Lower lobe of right lung (tissue), 2 donors: ENCODE measurements around the gene SLCO1B1. TPM values are rescaled to one million over a fixed set of nuclear protein-coding genes. Genes with fewer than 3 reads are reported as not detected.

Experiments used
- ATAC-seq, 2 donors: fragments of 200-7000 bp; cut with Tn5 transposase; one replicate each; pipeline ENCODE4 v1.9.1; 2020 to 2022; ENCODE audit warnings: mild to moderate bottlenecking in 2 of 2, moderate library complexity in 2 of 2
- DNase-seq: peaks from one replicate; pipeline ENCODE4 v3.0.0-alpha.2; 2020
- H3K27ac ChIP-seq: fragments of 200-600 bp; one replicate; pipeline ENCODE4 v1.8.0; 2022
- H3K27me3 ChIP-seq: fragments of 200-600 bp; one replicate; pipeline ENCODE4 v1.8.0; 2022; ENCODE audit warnings: low read depth
- H3K36me3 ChIP-seq: fragments of 200-600 bp; one replicate; pipeline ENCODE4 v1.8.0; 2022; ENCODE audit warnings: mild to moderate bottlenecking
- H3K4me1 ChIP-seq: fragments of 200-600 bp; one replicate; pipeline ENCODE4 v1.8.0; 2022
- H3K4me3 ChIP-seq: fragments of 200-600 bp; one replicate; pipeline ENCODE4 v1.8.0; 2022; ENCODE audit warnings: mild to moderate bottlenecking
- H3K9me3 ChIP-seq: fragments of 200-600 bp; one replicate; pipeline ENCODE4 v1.8.0; 2022
- intact Hi-C: fragments of 100-400 bp; cut with DNase I; formaldehyde crosslinking; loops from one replicate; pipeline ENCODE4 v1.11.0; 2022
- total RNA-seq: library from RNA; stranded (reverse); fragmentation: NEBNext Ultra II Directional; extraction: Animal tissue kit (Norgen Biotek cat#: 25700); gene quantifications from one replicate; pipeline ENCODE4 v1.2.1, GENCODE V29; 2021
- TF ChIP-seq, protein P1 (sequence below): fragments of 200-600 bp; IDR thresholded peaks from one replicate; pipeline ENCODE4 v1.8.0; 2022; ENCODE audit warnings: antibody characterized with exemption, mild to moderate bottlenecking
- donor health status: DM: no; HTN: yes; CAD: no; lungs with severe emphysema.

SLCO1B1 gene
- total RNA-seq, 1 donor from 2014 or later, result not detected

- Histone ChIP-seq H3K4me3 (no peak overlapping the region), H3K36me3 (no peaks in the 10 kb centered on the region), H3K27me3 (no peaks in the 10 kb centered on the region), H3K4me1 (no peaks in the 10 kb centered on the region), H3K9me3 (no peaks in the 10 kb centered on the region), H3K27ac (no peak overlapping the region)
- ATAC-seq (no peak), DNase-seq (no peak)
- intact Hi-C loops, result no loop called here
- TF ChIP-seq, protein P1, sequence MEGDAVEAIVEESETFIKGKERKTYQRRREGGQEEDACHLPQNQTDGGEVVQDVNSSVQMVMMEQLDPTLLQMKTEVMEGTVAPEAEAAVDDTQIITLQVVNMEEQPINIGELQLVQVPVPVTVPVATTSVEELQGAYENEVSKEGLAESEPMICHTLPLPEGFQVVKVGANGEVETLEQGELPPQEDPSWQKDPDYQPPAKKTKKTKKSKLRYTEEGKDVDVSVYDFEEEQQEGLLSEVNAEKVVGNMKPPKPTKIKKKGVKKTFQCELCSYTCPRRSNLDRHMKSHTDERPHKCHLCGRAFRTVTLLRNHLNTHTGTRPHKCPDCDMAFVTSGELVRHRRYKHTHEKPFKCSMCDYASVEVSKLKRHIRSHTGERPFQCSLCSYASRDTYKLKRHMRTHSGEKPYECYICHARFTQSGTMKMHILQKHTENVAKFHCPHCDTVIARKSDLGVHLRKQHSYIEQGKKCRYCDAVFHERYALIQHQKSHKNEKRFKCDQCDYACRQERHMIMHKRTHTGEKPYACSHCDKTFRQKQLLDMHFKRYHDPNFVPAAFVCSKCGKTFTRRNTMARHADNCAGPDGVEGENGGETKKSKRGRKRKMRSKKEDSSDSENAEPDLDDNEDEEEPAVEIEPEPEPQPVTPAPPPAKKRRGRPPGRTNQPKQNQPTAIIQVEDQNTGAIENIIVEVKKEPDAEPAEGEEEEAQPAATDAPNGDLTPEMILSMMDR, result no peak
Measured at GRCh38 chr12:21151184-21151583, 20.2 kb downstream of the SLCO1B1 start.

DNA sequence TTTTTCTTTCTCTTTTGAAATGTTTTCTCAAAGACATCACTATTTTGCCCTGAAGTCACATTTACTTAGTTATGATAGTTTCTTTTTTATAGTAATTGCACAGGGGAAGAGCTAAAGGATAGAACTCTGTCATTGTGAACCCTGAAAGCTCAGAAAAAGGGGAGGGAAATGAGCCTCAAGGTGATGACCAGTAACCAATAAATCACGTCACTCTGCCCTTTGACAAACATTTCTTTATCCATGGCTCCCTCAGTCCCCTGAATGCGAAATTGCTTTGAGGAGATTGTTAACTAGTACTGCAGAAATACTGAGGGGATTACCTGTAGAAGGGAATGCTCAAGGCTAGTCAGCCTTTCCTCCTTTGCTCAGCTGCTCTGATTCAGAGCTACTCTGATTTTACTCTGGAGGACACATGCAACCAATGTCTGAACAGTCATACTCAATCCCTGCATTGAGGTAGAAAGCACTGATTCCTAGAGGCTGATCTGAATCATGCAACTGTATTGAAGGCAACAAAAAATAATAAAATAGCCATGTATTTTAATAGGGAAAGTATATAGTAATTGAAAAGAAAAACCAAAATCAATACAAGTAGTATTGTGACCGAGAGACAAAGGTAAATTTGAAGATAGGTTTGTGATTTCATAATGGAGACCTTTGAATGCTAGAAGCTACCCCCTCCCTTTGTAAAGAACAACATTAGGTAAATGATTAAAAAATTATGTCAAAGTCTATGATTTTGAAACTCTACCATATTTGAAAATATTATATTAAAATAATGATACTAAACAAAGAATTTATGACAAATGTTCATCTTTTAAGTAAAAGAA lies 24.7 kb downstream of the SLCO1B1 start:
- ATAC-seq (no peak), DNase-seq (no peak)
- Histone ChIP-seq H3K9me3 (no peaks in the 10 kb centered on the region), H3K27me3 (no peaks in the 10 kb centered on the region), H3K36me3 (no peaks in the 10 kb centered on the region), H3K4me3 (no peak overlapping the region), H3K4me1 (no peaks in the 10 kb centered on the region), H3K27ac (no peak overlapping the region)
- intact Hi-C loops, result no loop called here
- TF ChIP-seq, protein P1, result no peak

GRCh38 chr12:21165048-21165447 lies 34.1 kb downstream of the SLCO1B1 start:
- ATAC-seq (no peak), DNase-seq (no peak)
- Histone ChIP-seq H3K4me1 (no peaks in the 10 kb centered on the region), H3K9me3 (no peaks in the 10 kb centered on the region), H3K27me3 (no peaks in the 10 kb centered on the region), H3K4me3 (no peak overlapping the region), H3K27ac (no peak overlapping the region), H3K36me3 (no peaks in the 10 kb centered on the region)
- intact Hi-C loops, result no loop called here
- TF ChIP-seq, protein P1, result no peak

DNA sequence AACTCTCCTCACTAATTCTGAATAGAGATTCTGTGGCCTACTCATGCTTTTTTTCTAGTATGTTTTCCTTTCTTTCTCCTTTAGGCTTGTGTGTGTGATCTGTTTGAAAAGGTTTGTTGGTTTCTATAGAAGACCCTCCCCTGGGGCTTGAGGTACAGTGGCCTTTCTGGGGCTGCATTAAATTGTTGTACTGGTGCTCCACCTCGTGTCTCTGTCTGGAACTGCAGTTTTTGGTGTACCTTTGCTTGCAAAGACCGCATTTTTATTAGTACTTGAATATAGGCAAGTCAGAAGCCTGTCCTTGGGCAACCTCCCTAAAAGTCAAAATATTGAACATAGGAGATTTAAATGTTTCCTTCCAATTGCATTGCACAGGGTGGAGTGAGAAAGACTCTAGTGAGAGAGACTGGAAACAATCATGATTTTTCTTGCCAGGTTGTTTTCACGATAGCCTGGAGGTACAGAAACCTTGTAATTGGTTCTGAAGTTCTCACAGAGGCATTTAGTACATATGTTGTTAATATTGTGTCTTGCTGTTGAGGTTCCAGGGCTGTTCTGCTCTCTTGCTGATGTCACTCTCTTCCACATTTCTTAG lies 39.0 kb downstream of the SLCO1B1 start:
- Histone ChIP-seq H3K4me3 (no peak overlapping the region), H3K27ac (no peak overlapping the region), H3K9me3 (no peaks in the 10 kb centered on the region), H3K4me1 (no peaks in the 10 kb centered on the region), H3K27me3 (no peaks in the 10 kb centered on the region), H3K36me3 (no peaks in the 10 kb centered on the region)
- ATAC-seq, result peak in 1 of 2 donors; percentile 42
- TF ChIP-seq, protein P1, result peak; percentile 59
- intact Hi-C loops, result no loop called here
- no peak for DNase-seq

- DNase-seq (no peak), ATAC-seq (no peak)
- Histone ChIP-seq H3K27ac (no peak overlapping the region), H3K27me3 (no peaks in the 10 kb centered on the region), H3K9me3 (no peaks in the 10 kb centered on the region), H3K4me1 (no peaks in the 10 kb centered on the region), H3K4me3 (no peak overlapping the region), H3K36me3 (no peaks in the 10 kb centered on the region)
- intact Hi-C loops, result no loop called here
- TF ChIP-seq, protein P1, result no peak
Measured at GRCh38 chr12:21172079-21172478, 41.1 kb downstream of the SLCO1B1 start.
